ENCODE data around the gene GAB3. TPM values are rescaled to one million over a fixed set of nuclear protein-coding genes. Genes with fewer than 3 reads are reported as not detected.

The GAB3 gene
- total RNA-seq, 1 donor from 2014 or later: 5.7 TPM

- no peaks in the 10 kb centered on the region for H3K36me3 ChIP-seq (ENCODE audit: control insufficient read depth in 3 of 3, insufficient read depth in 3 of 3, low read length in 3 of 3)
- no peaks in the 10 kb centered on the region for H3K9me3 ChIP-seq (ENCODE audit: control insufficient read depth in 3 of 3, low read length in 3 of 3)
- peaks cover 5 to 10% (median 8%) of the 10 kb centered on the region in 3 donors for H3K4me1 ChIP-seq (ENCODE audit: control insufficient read depth in 3 of 3, insufficient read depth in 3 of 3, low read length in 3 of 3)
- peak overlapping the region; percentile 33 to 61 (median 42) for H3K4me3 ChIP-seq (ENCODE audit: low read length in 3 of 3)
- no peak overlapping the region for H3K27ac ChIP-seq (ENCODE audit: low read depth, low read length)
- peak overlapping the region in 1 of 3 donors; percentile 45 for H3K9ac ChIP-seq (ENCODE audit: low read depth in 1 of 3, low read length in 3 of 3)
- H3K27me3 ChIP-seq (ENCODE audit: control insufficient read depth in 3 of 3, insufficient read depth in 3 of 3, low read length in 3 of 3): peaks cover 0 to 4% (median 0%) of the 10 kb centered on the region in 3 donors
Measured at GRCh38 chrX:154751203-154751668, 359 bp upstream of the GAB3 start.

- Histone ChIP-seq H3K4me1 (ENCODE audit: control insufficient read depth in 3 of 3, insufficient read depth in 3 of 3, low read length in 3 of 3) (peaks cover 5 to 10% (median 8%) of the 10 kb centered on the region in 3 donors), H3K9ac (ENCODE audit: low read depth in 1 of 3, low read length in 3 of 3) (peak overlapping the region in 1 of 3 donors; percentile 64), H3K36me3 (ENCODE audit: control insufficient read depth in 3 of 3, insufficient read depth in 3 of 3, low read length in 3 of 3) (no peaks in the 10 kb centered on the region), H3K9me3 (ENCODE audit: control insufficient read depth in 3 of 3, low read length in 3 of 3) (no peaks in the 10 kb centered on the region), H3K27ac (ENCODE audit: low read depth, low read length) (no peak overlapping the region), H3K27me3 (ENCODE audit: control insufficient read depth in 3 of 3, insufficient read depth in 3 of 3, low read length in 3 of 3) (peaks cover 0 to 4% (median 0%) of the 10 kb centered on the region in 3 donors), H3K4me3 (ENCODE audit: low read length in 3 of 3) (peak overlapping the region; percentile 62 to 78 (median 74))
Measured at GRCh38 chrX:154749856-154750255, 1.0 kb downstream of the GAB3 start.

- Histone ChIP-seq H3K4me1 (ENCODE audit: control insufficient read depth in 3 of 3, insufficient read depth in 3 of 3, low read length in 3 of 3) (peaks cover 5 to 10% (median 8%) of the 10 kb centered on the region in 3 donors), H3K9me3 (ENCODE audit: control insufficient read depth in 3 of 3, low read length in 3 of 3) (no peaks in the 10 kb centered on the region), H3K27me3 (ENCODE audit: control insufficient read depth in 3 of 3, insufficient read depth in 3 of 3, low read length in 3 of 3) (peaks cover 0 to 4% (median 0%) of the 10 kb centered on the region in 3 donors), H3K27ac (ENCODE audit: low read depth, low read length) (no peak overlapping the region), H3K4me3 (ENCODE audit: low read length in 3 of 3) (peak overlapping the region in 1 of 3 donors; percentile 14), H3K36me3 (ENCODE audit: control insufficient read depth in 3 of 3, insufficient read depth in 3 of 3, low read length in 3 of 3) (no peaks in the 10 kb centered on the region), H3K9ac (ENCODE audit: low read depth in 1 of 3, low read length in 3 of 3) (no peak overlapping the region)
Measured at GRCh38 chrX:154748712-154749339, 2.1 kb downstream of the GAB3 start.

- Histone ChIP-seq H3K9ac (ENCODE audit: low read depth in 1 of 3, low read length in 3 of 3) (no peak overlapping the region), H3K27ac (ENCODE audit: low read depth, low read length) (no peak overlapping the region), H3K4me3 (ENCODE audit: low read length in 3 of 3) (no peak overlapping the region), H3K27me3 (ENCODE audit: control insufficient read depth in 3 of 3, insufficient read depth in 3 of 3, low read length in 3 of 3) (no peaks in the 10 kb centered on the region), H3K9me3 (ENCODE audit: control insufficient read depth in 3 of 3, low read length in 3 of 3) (no peaks in the 10 kb centered on the region), H3K36me3 (ENCODE audit: control insufficient read depth in 3 of 3, insufficient read depth in 3 of 3, low read length in 3 of 3) (no peaks in the 10 kb centered on the region), H3K4me1 (ENCODE audit: control insufficient read depth in 3 of 3, insufficient read depth in 3 of 3, low read length in 3 of 3) (peaks cover 2 to 5% (median 5%) of the 10 kb centered on the region in 3 donors)
Measured at GRCh38 chrX:154742613-154743012, 8.3 kb downstream of the GAB3 start.

- Histone ChIP-seq H3K4me1 (ENCODE audit: control insufficient read depth in 3 of 3, insufficient read depth in 3 of 3, low read length in 3 of 3) (peaks cover 12 to 26% (median 13%) of the 10 kb centered on the region in 3 donors), H3K27ac (ENCODE audit: low read depth, low read length) (no peak overlapping the region), H3K4me3 (ENCODE audit: low read length in 3 of 3) (no peak overlapping the region)
Measured at GRCh38 chrX:154739952-154740465, 10.9 kb downstream of the GAB3 start.

GRCh38 chrX:154738011-154738738 is 12.7 kb downstream of the GAB3 start:
- H3K9ac ChIP-seq (ENCODE audit: low read depth in 1 of 3, low read length in 3 of 3): no peak overlapping the region
- H3K27ac ChIP-seq (ENCODE audit: low read depth, low read length): no peak overlapping the region
- H3K4me3 ChIP-seq (ENCODE audit: low read length in 3 of 3): peak overlapping the region in 1 of 3 donors; percentile 13
- no peaks in the 10 kb centered on the region for H3K27me3 ChIP-seq (ENCODE audit: control insufficient read depth in 3 of 3, insufficient read depth in 3 of 3, low read length in 3 of 3)
- no peaks in the 10 kb centered on the region for H3K36me3 ChIP-seq (ENCODE audit: control insufficient read depth in 3 of 3, insufficient read depth in 3 of 3, low read length in 3 of 3)
- peaks cover 18 to 41% (median 19%) of the 10 kb centered on the region in 3 donors for H3K4me1 ChIP-seq (ENCODE audit: control insufficient read depth in 3 of 3, insufficient read depth in 3 of 3, low read length in 3 of 3)
- H3K9me3 ChIP-seq (ENCODE audit: control insufficient read depth in 3 of 3, low read length in 3 of 3): no peaks in the 10 kb centered on the region

More at GRCh38 chrX:154739952-154740465, 10.9 kb downstream of the GAB3 start:
- H3K27me3 ChIP-seq (ENCODE audit: control insufficient read depth in 3 of 3, insufficient read depth in 3 of 3, low read length in 3 of 3): no peaks in the 10 kb centered on the region
- H3K9ac ChIP-seq (ENCODE audit: low read depth in 1 of 3, low read length in 3 of 3): no peak overlapping the region
- no peaks in the 10 kb centered on the region for H3K36me3 ChIP-seq (ENCODE audit: control insufficient read depth in 3 of 3, insufficient read depth in 3 of 3, low read length in 3 of 3)
- no peaks in the 10 kb centered on the region for H3K9me3 ChIP-seq (ENCODE audit: control insufficient read depth in 3 of 3, low read length in 3 of 3)

GRCh38 chrX:154737136-154737535 is 13.7 kb downstream of the GAB3 start:
- Histone ChIP-seq H3K36me3 (ENCODE audit: control insufficient read depth in 3 of 3, insufficient read depth in 3 of 3, low read length in 3 of 3) (no peaks in the 10 kb centered on the region), H3K9me3 (ENCODE audit: control insufficient read depth in 3 of 3, low read length in 3 of 3) (no peaks in the 10 kb centered on the region), H3K27ac (ENCODE audit: low read depth, low read length) (peak overlapping the region; percentile 46), H3K9ac (ENCODE audit: low read depth in 1 of 3, low read length in 3 of 3) (no peak overlapping the region), H3K4me3 (ENCODE audit: low read length in 3 of 3) (no peak overlapping the region), H3K27me3 (ENCODE audit: control insufficient read depth in 3 of 3, insufficient read depth in 3 of 3, low read length in 3 of 3) (no peaks in the 10 kb centered on the region), H3K4me1 (ENCODE audit: control insufficient read depth in 3 of 3, insufficient read depth in 3 of 3, low read length in 3 of 3) (peaks cover 18 to 44% (median 28%) of the 10 kb centered on the region in 3 donors)

GRCh38 chrX:154735695-154736393 is 15.0 kb downstream of the GAB3 start:
- peaks cover 27 to 57% (median 40%) of the 10 kb centered on the region in 3 donors for H3K4me1 ChIP-seq (ENCODE audit: control insufficient read depth in 3 of 3, insufficient read depth in 3 of 3, low read length in 3 of 3)
- H3K4me3 ChIP-seq (ENCODE audit: low read length in 3 of 3): no peak overlapping the region
- no peak overlapping the region for H3K9ac ChIP-seq (ENCODE audit: low read depth in 1 of 3, low read length in 3 of 3)

GRCh38 chrX:154734061-154734781 is 16.7 kb downstream of the GAB3 start:
- Histone ChIP-seq H3K36me3 (ENCODE audit: control insufficient read depth in 3 of 3, insufficient read depth in 3 of 3, low read length in 3 of 3) (no peaks in the 10 kb centered on the region), H3K9ac (ENCODE audit: low read depth in 1 of 3, low read length in 3 of 3) (peak overlapping the region in 1 of 3 donors; percentile 32), H3K4me1 (ENCODE audit: control insufficient read depth in 3 of 3, insufficient read depth in 3 of 3, low read length in 3 of 3) (peaks cover 42 to 72% (median 56%) of the 10 kb centered on the region in 3 donors), H3K27ac (ENCODE audit: low read depth, low read length) (peak overlapping the region; percentile 67), H3K27me3 (ENCODE audit: control insufficient read depth in 3 of 3, insufficient read depth in 3 of 3, low read length in 3 of 3) (no peaks in the 10 kb centered on the region), H3K4me3 (ENCODE audit: low read length in 3 of 3) (peak overlapping the region in 2 of 3 donors; percentile 6 to 24), H3K9me3 (ENCODE audit: control insufficient read depth in 3 of 3, low read length in 3 of 3) (no peaks in the 10 kb centered on the region)

More at GRCh38 chrX:154735695-154736393, 15.0 kb downstream of the GAB3 start:
- H3K27me3 ChIP-seq (ENCODE audit: control insufficient read depth in 3 of 3, insufficient read depth in 3 of 3, low read length in 3 of 3): no peaks in the 10 kb centered on the region
- peak overlapping the region; percentile 67 for H3K27ac ChIP-seq (ENCODE audit: low read depth, low read length)
- no peaks in the 10 kb centered on the region for H3K9me3 ChIP-seq (ENCODE audit: control insufficient read depth in 3 of 3, low read length in 3 of 3)
- H3K36me3 ChIP-seq (ENCODE audit: control insufficient read depth in 3 of 3, insufficient read depth in 3 of 3, low read length in 3 of 3): no peaks in the 10 kb centered on the region

Data from skeletal muscle tissue (tissue), 4 donors.